K562 (cell line): ENCODE data around the gene ASPG. TPM values are rescaled to one million over a fixed set of nuclear protein-coding genes. Genes with fewer than 3 reads are reported as not detected.

Source experiments
- ATAC-seq: fragments of 200-7000 bp; cut with Tn5 transposase; 3 replicates; pipeline ENCODE4 v1.9.1; 2020; ENCODE audit warnings: moderate library complexity
- BruUV-seq: library from RNA; stranded (reverse); fragments of 400-500 nt; replicated peaks from 2 replicates; lab custom pipeline; 2021; lab: Mats Ljungman, UMichigan
- CTCF ChIA-PET: fragments of 300-600 bp; formaldehyde crosslinking; extraction: SDS; loops from one replicate; lab custom pipeline; 2021; ENCODE audit warnings: low intra/inter-chr PET ratio; lab: Yijun Ruan, JAX
- POLR2A ChIA-PET: fragments of 300-600, 350-650 bp; sonication (Branson Sonifier 250); formaldehyde crosslinking; extraction: SDS; loops from one replicate; lab custom pipeline; 2021; ENCODE audit warnings: antibody characterized with exemption, inconsistent platforms; lab: Yijun Ruan, JAX
- DNase-seq, 4 experiments: peaks; one replicate each; pipeline versions ENCODE4 v3.0.0 to v3.0.0-alpha.2; 2011 to 2018; ENCODE audit warnings: low spot score in 3 of 4, mixed read lengths in 3 of 4; ENCODE audit errors: extremely low read depth in 1 of 4
- FAIRE-seq: peaks from 2 replicates; lab custom pipeline; 2011; peaks lifted over from hg19 to GRCh38; lab: Jason Lieb, UNC
- H2AFZ ChIP-seq: 2 replicates; pipeline ENCODE4 v1.6.0; 2011; ENCODE audit warnings: low read depth, low read length, control low read depth, inconsistent platforms
- H3K27ac ChIP-seq: fragments of 200-600 bp; 3 replicates; pipeline ENCODE4 v1.8.0; 2011; ENCODE audit warnings: low read depth, mild to moderate bottlenecking, control low read depth, inconsistent platforms, low read length, moderate library complexity, mixed read lengths; ENCODE audit errors: extremely low read depth
- H3K27me3 ChIP-seq, 2 experiments: fragments of 300-600 bp in 1 of 2; 2 replicates in 1 of 2; 3 replicates in 1 of 2; pipeline versions ENCODE4 v1.6.0 to v1.8.0; 2011; ENCODE audit warnings: inconsistent platforms in 2 of 2, low read length in 2 of 2, mild to moderate bottlenecking in 1 of 2, mixed read lengths in 1 of 2, moderate library complexity in 1 of 2; ENCODE audit not compliant: control insufficient read depth in 2 of 2, insufficient read depth in 2 of 2
- H3K36me3 ChIP-seq: fragments of 300-600 bp; 3 replicates; pipeline ENCODE4 v1.8.0; 2011; ENCODE audit warnings: mild to moderate bottlenecking, low read length, inconsistent platforms; ENCODE audit not compliant: control insufficient read depth, insufficient read depth
- H3K4me1 ChIP-seq, 2 experiments: fragments of 200-600 bp in 1 of 2; replicated peaks in 1 of 2; 2 replicates in 1 of 2; 3 replicates in 1 of 2; pipeline versions ENCODE4 v1.5.1 to v1.8.0; 2011; ENCODE audit warnings: inconsistent platforms in 2 of 2, low read length in 2 of 2, mild to moderate bottlenecking in 1 of 2, mixed read lengths in 1 of 2, moderate library complexity in 1 of 2; ENCODE audit not compliant: control insufficient read depth in 2 of 2, insufficient read depth in 2 of 2
- H3K4me2 ChIP-seq: 2 replicates; pipeline ENCODE4 v1.6.1; 2011; ENCODE audit warnings: low read length, control low read depth, inconsistent platforms, mixed read lengths; ENCODE audit not compliant: insufficient read depth
- H3K4me3 ChIP-seq: fragments of 200-600 bp; sonication (generic), shearing (Covaris generic); 2 replicates; pipeline ENCODE4 v1.5.1; 2016; ENCODE audit warnings: control low read depth, inconsistent platforms
- H3K79me2 ChIP-seq: fragments of 200-600 bp; 3 replicates; pipeline ENCODE4 v1.8.0; 2011; ENCODE audit warnings: low read length, inconsistent platforms; ENCODE audit not compliant: control insufficient read depth, insufficient read depth
- H3K9ac ChIP-seq, 2 experiments: 2 replicates each; pipeline versions ENCODE4 v1.6.0 to v1.6.1; 2011; ENCODE audit warnings: low read depth in 2 of 2, low read length in 2 of 2, control low read depth in 1 of 2, inconsistent platforms in 1 of 2, mild to moderate bottlenecking in 1 of 2, mixed read lengths in 1 of 2; ENCODE audit not compliant: insufficient read depth in 1 of 2
- H3K9me1 ChIP-seq: one replicate; pipeline ENCODE4 v1.6.0; 2011; ENCODE audit warnings: inconsistent platforms, mild to moderate bottlenecking, low read length, moderate library complexity; ENCODE audit not compliant: control insufficient read depth, insufficient read depth
- H3K9me3 ChIP-seq: replicated peaks from 2 replicates; pipeline ENCODE4 v1.5.1; 2011; ENCODE audit warnings: low read depth, low read length, inconsistent platforms; ENCODE audit not compliant: control insufficient read depth, insufficient read depth
- H4K20me1 ChIP-seq: replicated peaks from 2 replicates; pipeline ENCODE4 v1.6.1; 2011; ENCODE audit warnings: low read length, inconsistent platforms, mixed read lengths; ENCODE audit not compliant: control insufficient read depth, insufficient read depth
- RBM39 ChIP-seq: fragments of 200-400 bp; formaldehyde crosslinking; optimal IDR thresholded peaks from 2 replicates; pipeline ENCODE3; 2018; ENCODE audit warnings: low read depth, low read length
- ZBTB40 ChIP-seq, 2 experiments: fragments of 450-650 bp in 1 of 2; sonication (generic) in 1 of 2; formaldehyde crosslinking in 1 of 2; IDR thresholded peaks; 2 replicates each; pipeline versions ENCODE4 v1.7.1 to v1.9.0; 2016 to 2022; ENCODE audit warnings: inconsistent platforms in 1 of 2, mild to moderate bottlenecking in 1 of 2, missing genetic modification reagents in 1 of 2
- ZNF77 ChIP-seq: fragments of 250-450 bp; sonication (Bioruptor Pico); IDR thresholded peaks from 2 replicates; pipeline ENCODE4 v1.5.0; 2020
- WGBS: fragments of 100-300 bp; shearing (Covaris generic); methylation state at CpG from one replicate; pipeline ENCODE4 v1.1.6; 2016; ENCODE audit warnings: low coverage, mixed read lengths; ENCODE audit not compliant: insufficient coverage; ENCODE audit errors: missing lambda C conversion rate; 5-methylcytosine and 5-hydroxymethylcytosine counted together
- in situ Hi-C: fragments of 300-500 bp; cut with MboI; formaldehyde crosslinking; loops from 4 replicates; pipeline ENCODE4 v1.15.0; 2018; ENCODE audit warnings: inconsistent platforms, mixed read lengths
- intact Hi-C: fragments of 100-400 bp; cut with micrococcal nuclease; formaldehyde crosslinking; loops from 2 replicates; pipeline ENCODE4 v1.14.2; 2022
- polyA plus RNA-seq, 8 experiments: library from polyadenylated mRNA; depleted of rRNA in 4 of 8; stranded (reverse) in 5 of 8; unstranded in 3 of 8; fragments of >200 nt; fragmentation: Nextera tagmentation in 2 of 8; fragmentation: Illumina TruSeq in 1 of 8; extraction: Ambion mirVana in 2 of 8; extraction: Trizol in 1 of 8; gene quantifications; 2 replicates each; pipeline versions ENCODE4 v1.2.1 to v1.2.3, GENCODE V29; 2011 to 2014; ENCODE audit warnings: inconsistent platforms in 1 of 8, missing spikeins in 1 of 8
- total RNA-seq, 7 experiments: library from RNA; depleted of rRNA in 6 of 7; stranded (reverse); fragments of >200 nt in 6 of 7; fragmentation: Illumina TruSeq in 2 of 7; extraction: Trizol in 2 of 7; gene quantifications; 2 replicates each; pipeline versions ENCODE4 v1.2.1 to v1.2.3, GENCODE V29; 2011 to 2021; ENCODE audit warnings: low replicate concordance in 1 of 7

The ASPG gene
- total and polyA plus RNA-seq, 9 of the 15 experiments (the other 6 are each of a cell fraction or from before 2014, with no cell fraction given), result 0.18 TPM; not detected in 8

GRCh38 chr14:104106471-104106991, 21.0 kb downstream of the ASPG start:
- H3K9me3 ChIP-seq, result no peaks in the 10 kb centered on the region
- intact Hi-C loops, result no loop called here
- H2AFZ ChIP-seq, result no peak overlapping the region
- DNase-seq (no peak), FAIRE-seq (no peak), ATAC-seq (no peak)
- H3K27ac ChIP-seq, result no peak overlapping the region
- CTCF ChIA-PET, result no interaction called here
- no peak overlapping the region for H3K4me2 ChIP-seq
- H3K9ac ChIP-seq, result no peak overlapping the region
- no peaks in the 10 kb centered on the region for H3K9me1 ChIP-seq
- in situ Hi-C loops, result no loop called here
- no peaks in the 10 kb centered on the region for H4K20me1 ChIP-seq
- H3K4me1 ChIP-seq, result peaks cover 0 to 19% of the 10 kb centered on the region in 2 experiments; a peak in 2 of 5 replicates
- H3K79me2 ChIP-seq, result no peaks in the 10 kb centered on the region
- no TSS peak for BruUV-seq
- no peaks in the 10 kb centered on the region for H3K36me3 ChIP-seq
- TF ChIP-seq ZNF77 (no peak), RBM39 (no peak), ZBTB40 (IDR thresholded peaks at IDR 0.05) (no peak), ZBTB40 (CRISPR knock-in tag; IDR thresholded peaks at IDR 0.05) (no peak)
- H3K4me3 ChIP-seq, result no peak overlapping the region
- no CpG with 5 or more reads among the region's 20 CpGs for WGBS
- POLR2A ChIA-PET, result interaction anchor here (0.7 kb wide), 1 partner anchor 58 kb away, joined by 3 read pairs; no protein-coding TSS in a partner anchor
- peaks cover 0 to 25% of the 10 kb centered on the region in 2 experiments; a peak in 1 of 5 replicates for H3K27me3 ChIP-seq
